ENCODE data around the gene ROBO1. TPM values are rescaled to one million over a fixed set of nuclear protein-coding genes. Genes with fewer than 3 reads are reported as not detected.

The ROBO1 gene
- total RNA-seq, 1 donor from 2014 or later: 13.4 TPM

- TF ChIP-seq CTCF (IDR thresholded peaks at IDR 0.05): no peak
- intact Hi-C loops (cut with DNase I): loop anchor here (10.0 kb wide), 1 partner anchor 698 kb away; no protein-coding TSS in a partner anchor
- DNase-seq (ENCODE audit: low spot score in 2 of 2): no peak
These were observed 405.1 kb downstream of the ROBO1 start for GRCh38 chr3:79362571-79363270.

DNA sequence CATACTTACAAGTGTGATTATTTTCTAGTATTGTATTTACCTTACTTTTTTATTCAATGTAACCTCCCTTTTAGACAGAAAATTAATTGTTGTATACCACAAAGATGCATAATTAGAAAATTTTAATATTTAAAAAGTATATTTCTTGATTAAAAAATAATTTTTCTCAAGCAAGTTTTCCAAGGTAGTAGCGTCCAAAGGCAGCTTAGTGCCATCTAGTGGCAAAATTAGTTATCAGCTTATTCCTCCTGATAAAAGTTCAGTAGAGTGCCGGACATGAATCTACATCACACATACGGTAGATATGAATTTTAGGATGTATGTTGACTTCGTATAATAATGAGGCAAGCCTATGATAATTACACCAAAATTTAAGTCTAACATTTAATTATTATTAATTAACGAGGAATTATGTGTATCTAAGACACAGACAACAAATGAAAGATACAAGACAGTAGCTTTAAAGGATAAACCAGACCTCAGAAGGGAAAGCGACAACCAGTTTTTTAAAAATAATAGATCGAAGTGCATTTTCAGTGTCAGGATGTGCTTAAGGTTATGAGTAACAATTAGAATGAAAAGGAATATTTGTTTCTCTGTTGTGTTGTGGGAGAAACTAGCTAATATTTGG lies 405.9 kb downstream of the ROBO1 start:
- Histone ChIP-seq H3K36me3 (no peaks in the 10 kb centered on the region), H3K27ac (no peak overlapping the region), H3K9me3 (no peaks in the 10 kb centered on the region), H3K4me3 (no peak overlapping the region), H3K4me1 (no peaks in the 10 kb centered on the region), H3K27me3 (no peaks in the 10 kb centered on the region)
- intact Hi-C loops (cut with DNase I): loop anchor here (10.0 kb wide), 1 partner anchor 697 kb away; no protein-coding TSS in a partner anchor
- peak in 2 of 3 experiments; percentile 55 to 60 for TF ChIP-seq CTCF (IDR thresholded peaks at IDR 0.05)
- no peak for DNase-seq (ENCODE audit: low spot score in 2 of 2)

More at GRCh38 chr3:79362571-79363270, 405.1 kb downstream of the ROBO1 start:
- no peaks in the 10 kb centered on the region for H3K9me3 ChIP-seq
- no peaks in the 10 kb centered on the region for H3K27me3 ChIP-seq
- no peaks in the 10 kb centered on the region for H3K4me1 ChIP-seq
- H3K27ac ChIP-seq: no peak overlapping the region
- no peak overlapping the region for H3K4me3 ChIP-seq
- H3K36me3 ChIP-seq: no peaks in the 10 kb centered on the region

GRCh38 chr3:79358327-79358726 lies 409.5 kb downstream of the ROBO1 start:
- no peak for TF ChIP-seq CTCF (IDR thresholded peaks at IDR 0.05)
- no peaks in the 10 kb centered on the region for H3K27me3 ChIP-seq
- H3K4me3 ChIP-seq: no peak overlapping the region
- no peaks in the 10 kb centered on the region for H3K4me1 ChIP-seq
- no peaks in the 10 kb centered on the region for H3K36me3 ChIP-seq
- DNase-seq (ENCODE audit: low spot score in 2 of 2): no peak
- no peak overlapping the region for H3K27ac ChIP-seq
- intact Hi-C loops (cut with DNase I): no loop called here
- no peaks in the 10 kb centered on the region for H3K9me3 ChIP-seq

DNA sequence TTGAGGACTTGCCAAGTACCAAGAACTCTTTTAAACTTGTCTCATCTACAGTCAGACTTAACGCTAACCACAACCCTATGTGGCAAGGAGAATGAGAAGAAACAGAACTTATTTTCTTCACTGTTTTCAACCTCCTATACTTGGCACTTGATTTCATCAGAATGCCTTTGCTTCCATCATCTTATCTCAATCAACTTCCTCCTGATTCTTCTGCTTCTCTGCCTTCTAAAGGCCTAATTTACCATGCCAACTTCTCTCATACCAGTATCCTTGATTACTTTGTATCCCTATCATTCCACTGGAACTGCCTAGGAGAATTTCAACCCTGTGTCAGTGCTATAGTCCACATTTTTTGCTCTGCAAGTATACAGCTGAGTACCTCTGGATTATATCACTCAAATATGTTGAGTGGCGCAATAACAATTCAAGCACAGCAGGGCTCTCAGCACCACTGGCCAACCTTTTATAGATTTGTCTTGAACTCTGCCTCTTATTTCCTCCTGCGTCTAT lies 413.6 kb downstream of the ROBO1 start:
- Histone ChIP-seq H3K9me3 (no peaks in the 10 kb centered on the region), H3K4me1 (no peaks in the 10 kb centered on the region), H3K36me3 (no peaks in the 10 kb centered on the region), H3K4me3 (no peak overlapping the region), H3K27ac (no peak overlapping the region), H3K27me3 (no peaks in the 10 kb centered on the region)
- intact Hi-C loops (cut with DNase I): no loop called here
- no peak for TF ChIP-seq CTCF (IDR thresholded peaks at IDR 0.05)
- no peak for DNase-seq (ENCODE audit: low spot score in 2 of 2)

- H3K27ac ChIP-seq: no peak overlapping the region
- H3K4me1 ChIP-seq: no peaks in the 10 kb centered on the region
- no peak for TF ChIP-seq CTCF (IDR thresholded peaks at IDR 0.05)
- no peaks in the 10 kb centered on the region for H3K27me3 ChIP-seq
- H3K9me3 ChIP-seq: no peaks in the 10 kb centered on the region
- intact Hi-C loops (cut with DNase I): no loop called here
- H3K4me3 ChIP-seq: no peak overlapping the region
- H3K36me3 ChIP-seq: no peaks in the 10 kb centered on the region
- no peak for DNase-seq (ENCODE audit: low spot score in 2 of 2)
These were observed 416.1 kb downstream of the ROBO1 start for GRCh38 chr3:79351699-79352098.

All from ascending aorta (tissue), 2 donors.